ENCODE data around the gene GMFB. TPM values are rescaled to one million over a fixed set of nuclear protein-coding genes. Genes with fewer than 3 reads are reported as not detected.

GMFB gene
- total RNA-seq, 1 donor from 2014 or later: 67.1 TPM

DNA sequence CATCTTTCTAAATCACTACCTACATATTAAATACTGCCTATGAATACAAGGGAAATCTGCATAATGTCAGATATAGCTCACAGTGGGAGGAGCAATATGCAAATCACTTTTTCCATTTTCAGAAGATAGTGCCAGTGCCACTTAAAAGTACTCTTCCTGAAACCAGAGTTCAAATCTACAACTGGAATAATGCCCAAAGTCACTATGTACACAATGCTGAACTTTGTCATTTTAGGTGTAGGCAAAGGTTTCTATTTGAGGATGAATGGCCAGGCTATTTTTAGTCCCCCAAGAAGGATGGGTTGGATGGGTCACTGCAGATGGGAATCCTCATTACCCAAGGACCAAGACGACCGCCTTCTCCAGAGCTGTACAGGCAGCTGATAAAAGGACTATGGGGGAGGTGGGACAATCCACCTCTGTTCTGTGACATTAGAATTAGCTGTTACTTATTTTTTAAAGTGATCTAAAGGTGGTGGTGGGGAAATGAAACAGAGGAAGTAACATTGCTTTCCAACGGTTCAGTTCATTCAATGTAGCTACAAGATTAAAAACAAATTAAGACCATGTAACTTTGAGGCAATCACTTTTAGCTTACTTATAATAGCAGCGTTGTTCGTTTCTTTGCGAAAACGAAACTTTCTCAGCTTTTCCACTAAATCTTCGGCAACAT lies 5.6 kb downstream of the GMFB start:
- no peaks in the 10 kb centered on the region for H3K36me3 Mint-ChIP-seq (ENCODE audit: unreplicated experiment)
- DNase-seq: no peak
- H3K27me3 Mint-ChIP-seq (ENCODE audit: unreplicated experiment): no peaks in the 10 kb centered on the region
- H3K4me1 Mint-ChIP-seq (ENCODE audit: low read depth, unreplicated experiment): peaks cover 25% of the 10 kb centered on the region
- H3K4me3 Mint-ChIP-seq (ENCODE audit: unreplicated experiment): no peak overlapping the region
- H3K27ac Mint-ChIP-seq (ENCODE audit: unreplicated experiment): no peak overlapping the region
- TF ChIP-seq CTCF (IDR thresholded peaks at IDR 0.05; ENCODE audit: partially characterized antibody, unreplicated experiment): no peak
- peaks cover 4% of the 10 kb centered on the region for H3K9me3 Mint-ChIP-seq (ENCODE audit: unreplicated experiment)

DNA sequence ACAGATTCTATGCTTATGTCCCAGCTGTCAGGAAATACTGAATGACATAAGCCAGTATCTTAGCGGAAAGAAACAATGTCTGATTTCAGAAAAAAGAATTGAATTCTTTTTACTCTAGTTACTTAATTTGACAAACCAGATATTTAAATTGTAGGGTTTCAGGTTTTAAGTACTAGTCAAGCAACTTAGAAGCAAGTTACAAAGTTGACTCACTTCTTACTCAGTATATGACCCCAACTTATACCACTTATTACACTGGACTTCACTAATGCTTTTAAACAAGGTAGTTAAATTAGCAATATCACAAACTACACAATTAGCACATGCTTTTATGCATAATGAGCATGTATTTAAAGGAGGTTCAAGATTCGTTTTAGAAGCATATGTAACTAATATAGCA lies 7.1 kb downstream of the GMFB start:
- no peak for TF ChIP-seq CTCF (IDR thresholded peaks at IDR 0.05; ENCODE audit: partially characterized antibody, unreplicated experiment)
- Mint-ChIP-seq H3K4me3 (ENCODE audit: unreplicated experiment) (no peak overlapping the region), H3K36me3 (ENCODE audit: unreplicated experiment) (no peaks in the 10 kb centered on the region), H3K27me3 (ENCODE audit: unreplicated experiment) (no peaks in the 10 kb centered on the region), H3K4me1 (ENCODE audit: low read depth, unreplicated experiment) (peaks cover 24% of the 10 kb centered on the region), H3K27ac (ENCODE audit: unreplicated experiment) (no peak overlapping the region), H3K9me3 (ENCODE audit: unreplicated experiment) (no peaks in the 10 kb centered on the region)
- no peak for DNase-seq

GRCh38 chr14:54480830-54481562 lies 7.8 kb downstream of the GMFB start:
- H3K27ac Mint-ChIP-seq (ENCODE audit: unreplicated experiment): no peak overlapping the region
- H3K9me3 Mint-ChIP-seq (ENCODE audit: unreplicated experiment): no peaks in the 10 kb centered on the region
- no peaks in the 10 kb centered on the region for H3K36me3 Mint-ChIP-seq (ENCODE audit: unreplicated experiment)
- peaks cover 18% of the 10 kb centered on the region for H3K4me1 Mint-ChIP-seq (ENCODE audit: low read depth, unreplicated experiment)
- TF ChIP-seq CTCF (IDR thresholded peaks at IDR 0.05; ENCODE audit: partially characterized antibody, unreplicated experiment): no peak
- no peak overlapping the region for H3K4me3 Mint-ChIP-seq (ENCODE audit: unreplicated experiment)
- H3K27me3 Mint-ChIP-seq (ENCODE audit: unreplicated experiment): no peaks in the 10 kb centered on the region
- no peak for DNase-seq

- TF ChIP-seq CTCF (IDR thresholded peaks at IDR 0.05; ENCODE audit: partially characterized antibody, unreplicated experiment): no peak
- no peaks in the 10 kb centered on the region for H3K36me3 Mint-ChIP-seq (ENCODE audit: unreplicated experiment)
- H3K27me3 Mint-ChIP-seq (ENCODE audit: unreplicated experiment): no peaks in the 10 kb centered on the region
- no peak overlapping the region for H3K27ac Mint-ChIP-seq (ENCODE audit: unreplicated experiment)
- DNase-seq: no peak
- H3K9me3 Mint-ChIP-seq (ENCODE audit: unreplicated experiment): no peaks in the 10 kb centered on the region
- peaks cover 4% of the 10 kb centered on the region for H3K4me1 Mint-ChIP-seq (ENCODE audit: low read depth, unreplicated experiment)
- H3K4me3 Mint-ChIP-seq (ENCODE audit: unreplicated experiment): no peak overlapping the region
These were observed 10.1 kb downstream of the GMFB start for GRCh38 chr14:54478636-54479215.

DNA sequence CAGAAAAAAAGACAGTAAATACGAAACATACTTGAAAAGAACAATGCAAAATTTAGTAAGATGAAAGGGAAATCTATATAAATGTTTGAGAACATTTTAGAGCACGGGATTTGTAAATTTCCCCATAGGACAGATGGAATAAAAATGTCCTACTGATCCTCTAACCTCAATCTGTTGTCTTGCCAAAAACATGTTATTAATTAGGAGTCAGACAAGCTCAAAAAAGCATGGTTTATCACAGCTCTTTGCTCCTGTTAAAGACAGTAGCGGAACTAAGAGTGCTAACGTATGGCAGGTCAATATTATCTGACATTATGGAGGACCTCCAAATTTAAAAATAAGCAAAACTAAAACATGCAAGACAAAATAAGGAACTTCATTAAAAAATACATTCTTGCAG lies 12.9 kb downstream of the GMFB start:
- Mint-ChIP-seq H3K27me3 (ENCODE audit: unreplicated experiment) (peaks cover 3% of the 10 kb centered on the region), H3K36me3 (ENCODE audit: unreplicated experiment) (no peaks in the 10 kb centered on the region), H3K4me3 (ENCODE audit: unreplicated experiment) (no peak overlapping the region), H3K9me3 (ENCODE audit: unreplicated experiment) (peaks cover 2% of the 10 kb centered on the region), H3K4me1 (ENCODE audit: low read depth, unreplicated experiment) (no peaks in the 10 kb centered on the region), H3K27ac (ENCODE audit: unreplicated experiment) (no peak overlapping the region)
- TF ChIP-seq CTCF (IDR thresholded peaks at IDR 0.05; ENCODE audit: partially characterized antibody, unreplicated experiment): no peak
- no peak for DNase-seq
